Right lobe of liver (tissue), 6 donors: ENCODE results near the gene ZNF644. TPM values are rescaled to one million over a fixed set of nuclear protein-coding genes. Genes with fewer than 3 reads are reported as not detected.
"Not testable (repeated sequence)": the region's sequence is repeated elsewhere in the genome, so short reads cannot be mapped to it uniquely, and the experiment has no call there.

ENCODE experiments used
- ATAC-seq, 4 donors: fragments of 200-7000 bp; cut with Tn5 transposase; one replicate each; pipeline ENCODE4 v1.9.1; 2020; ENCODE audit warnings: mild to moderate bottlenecking in 4 of 4, moderate library complexity in 4 of 4
- DNase-seq, 3 donors: peaks; one replicate each; pipeline ENCODE4 v3.0.0-alpha.2; 2020
- H3K27ac ChIP-seq, 3 donors: fragments of 200-600 bp; one replicate each; pipeline ENCODE4 v1.8.0; 2022
- H3K27me3 ChIP-seq, 2 donors: fragments of 200-600 bp; one replicate each; pipeline ENCODE4 v1.8.0; 2022
- H3K36me3 ChIP-seq, 4 donors: fragments of 200-600 bp; sonication (generic) in 1 of 4; one replicate each; pipeline versions ENCODE4 v1.5.1 to v1.8.0; 2017 to 2022; ENCODE audit warnings: control low read depth in 1 of 4
- H3K4me1 ChIP-seq, 4 donors: fragments of 200-600 bp; sonication (generic) in 1 of 4; one replicate each; pipeline versions ENCODE4 v1.5.1 to v1.8.0; 2017 to 2022; ENCODE audit warnings: control low read depth in 1 of 4
- H3K4me3 ChIP-seq, 3 donors: fragments of 200-600 bp; one replicate each; pipeline ENCODE4 v1.8.0; 2022
- H3K9me3 ChIP-seq, 4 donors: fragments of 200-600 bp; sonication (generic) in 1 of 4; one replicate each; pipeline versions ENCODE4 v1.5.1 to v1.8.0; 2017 to 2022; ENCODE audit warnings: control low read depth in 1 of 4
- POLR2A ChIP-seq: fragments of 450-650 bp; IDR thresholded peaks from one replicate; pipeline ENCODE4 v1.6.1; 2017; ENCODE audit warnings: antibody characterized with exemption, mild to moderate bottlenecking
- WGBS: methylation state at CpG from one replicate; pipeline ENCODE4 v1.1.6; 2018; ENCODE audit warnings: low coverage, low lambda C conversion rate; ENCODE audit not compliant: insufficient coverage; ENCODE audit errors: missing lambda C conversion rate; 5-methylcytosine and 5-hydroxymethylcytosine counted together
- intact Hi-C, 2 donors: fragments of 100-400 bp; cut with DNase I; formaldehyde crosslinking; loops; one replicate each; pipeline versions ENCODE4 v1.11.2 to v1.14.1; 2022
- total RNA-seq, 6 experiments: library from RNA; depleted of rRNA in 2 of 6; stranded (reverse); fragments of >200 nt in 2 of 6; fragmentation: NEBNext Ultra II Directional in 3 of 6; extraction: Animal tissue kit (Norgen Biotek cat#: 25700) in 3 of 6; gene quantifications; one replicate each; pipeline versions ENCODE4 v1.1.0 to v1.2.4, GENCODE V29; 2016 to 2023
- TF ChIP-seq, protein P1 (sequence below), 4 donors: fragments of 200-600 bp in 3 of 4; fragments of 450-650 bp in 1 of 4; IDR thresholded peaks; one replicate each; pipeline versions ENCODE4 v1.5.1 to v1.8.0; 2016 to 2022; ENCODE audit warnings: antibody characterized with exemption in 4 of 4, mild to moderate bottlenecking in 2 of 4
- donor health status: DM: no; HTN: yes; CAD: no.
- donor health status: DM: no; HTN: no; CAD: no.
- donor health status: DM: no; HTN: no; CAD: no.
- donor health status: DM: no; HTN: yes; CAD: no.
- donor health status: DM: no; HTN: yes; CAD: no.

The ZNF644 gene
- total RNA-seq, 6 experiments from 2014 or later: 19.3 to 26.9 (median 19.9) TPM

- ATAC-seq (no peak), DNase-seq (no peak)
- H3K27me3 ChIP-seq: no peaks in the 10 kb centered on the region
- TF ChIP-seq, protein P1, sequence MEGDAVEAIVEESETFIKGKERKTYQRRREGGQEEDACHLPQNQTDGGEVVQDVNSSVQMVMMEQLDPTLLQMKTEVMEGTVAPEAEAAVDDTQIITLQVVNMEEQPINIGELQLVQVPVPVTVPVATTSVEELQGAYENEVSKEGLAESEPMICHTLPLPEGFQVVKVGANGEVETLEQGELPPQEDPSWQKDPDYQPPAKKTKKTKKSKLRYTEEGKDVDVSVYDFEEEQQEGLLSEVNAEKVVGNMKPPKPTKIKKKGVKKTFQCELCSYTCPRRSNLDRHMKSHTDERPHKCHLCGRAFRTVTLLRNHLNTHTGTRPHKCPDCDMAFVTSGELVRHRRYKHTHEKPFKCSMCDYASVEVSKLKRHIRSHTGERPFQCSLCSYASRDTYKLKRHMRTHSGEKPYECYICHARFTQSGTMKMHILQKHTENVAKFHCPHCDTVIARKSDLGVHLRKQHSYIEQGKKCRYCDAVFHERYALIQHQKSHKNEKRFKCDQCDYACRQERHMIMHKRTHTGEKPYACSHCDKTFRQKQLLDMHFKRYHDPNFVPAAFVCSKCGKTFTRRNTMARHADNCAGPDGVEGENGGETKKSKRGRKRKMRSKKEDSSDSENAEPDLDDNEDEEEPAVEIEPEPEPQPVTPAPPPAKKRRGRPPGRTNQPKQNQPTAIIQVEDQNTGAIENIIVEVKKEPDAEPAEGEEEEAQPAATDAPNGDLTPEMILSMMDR (IDR thresholded peaks at IDR 0.05): no peak
- TF ChIP-seq POLR2A: no peak
- H3K4me3 ChIP-seq: no peak overlapping the region
- no peak overlapping the region for H3K27ac ChIP-seq
- 97% methylated on average over 3 of the region's 3 CpGs for WGBS
- no peaks in the 10 kb centered on the region for H3K9me3 ChIP-seq
- H3K4me1 ChIP-seq: no peaks in the 10 kb centered on the region
- H3K36me3 ChIP-seq: no peaks in the 10 kb centered on the region
- intact Hi-C loops: no loop called here
Measured at GRCh38 chr1:90899263-90899662, 122.6 kb downstream of the ZNF644 start.

GRCh38 chr1:90893679-90894078 is 128.2 kb downstream of the ZNF644 start:
- H3K36me3 ChIP-seq, H3K9me3 ChIP-seq, intact Hi-C loops, H3K4me3 ChIP-seq, DNase-seq, H3K27me3 ChIP-seq, H3K27ac ChIP-seq, H3K4me1 ChIP-seq: not testable (repeated sequence)
- 96% methylated on average over 15 of the region's 38 CpGs for WGBS
- ATAC-seq: peak in 2 of 4 donors; percentile 26 to 33

DNA sequence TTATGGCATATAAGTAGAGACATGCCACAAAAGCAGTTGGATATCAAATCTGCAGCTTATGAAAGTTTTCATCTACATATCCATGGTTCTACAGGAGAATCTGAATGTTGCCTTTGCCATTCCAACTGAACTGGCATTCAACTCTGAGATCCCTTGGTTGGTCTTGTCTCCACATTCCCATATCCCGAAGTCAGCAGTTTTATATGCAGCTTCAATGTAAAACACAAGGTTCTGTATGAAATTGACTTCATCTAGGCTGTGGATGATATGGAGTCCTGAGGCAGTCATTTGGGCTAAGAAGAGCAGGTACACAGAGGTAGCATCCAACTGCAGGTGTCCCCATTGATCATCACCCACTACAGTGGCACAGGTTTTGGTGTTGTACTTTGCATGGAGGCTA is 129.0 kb downstream of the ZNF644 start:
- intact Hi-C loops, H3K4me3 ChIP-seq, H3K4me1 ChIP-seq, H3K27ac ChIP-seq, H3K27me3 ChIP-seq, H3K9me3 ChIP-seq, DNase-seq, H3K36me3 ChIP-seq: not testable (repeated sequence)
- WGBS: 83% methylated on average over 1 of the region's 1 CpG
- peak in 1 of 4 donors; percentile 10 for ATAC-seq

DNA sequence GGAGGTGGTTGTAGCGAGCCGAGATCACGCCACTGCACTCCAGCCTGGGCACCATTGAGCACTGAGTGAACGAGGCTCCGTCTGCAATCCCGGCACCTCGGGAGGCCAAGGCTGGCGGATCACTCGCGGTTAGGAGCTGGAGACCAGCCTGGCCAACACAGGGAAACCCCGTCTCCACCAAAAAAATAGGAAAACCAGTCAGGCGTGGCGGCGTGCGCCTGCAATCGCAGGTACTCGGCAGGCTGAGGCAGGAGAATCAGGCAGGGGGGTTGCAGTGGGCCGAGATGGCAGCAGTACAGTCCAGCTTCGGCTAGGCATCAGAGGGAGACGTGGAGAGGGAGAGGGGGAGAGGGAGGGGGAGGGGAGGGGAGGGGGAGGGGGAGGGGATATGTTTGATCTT is 129.6 kb downstream of the ZNF644 start:
- H3K9me3 ChIP-seq, H3K4me3 ChIP-seq, intact Hi-C loops, H3K27me3 ChIP-seq, H3K27ac ChIP-seq, DNase-seq, ATAC-seq, H3K36me3 ChIP-seq, H3K4me1 ChIP-seq: not testable (repeated sequence)
- WGBS: 86% methylated on average over 12 of the region's 20 CpGs

- H3K4me1 ChIP-seq, intact Hi-C loops, H3K27ac ChIP-seq, H3K36me3 ChIP-seq, DNase-seq, ATAC-seq, H3K27me3 ChIP-seq, H3K4me3 ChIP-seq, H3K9me3 ChIP-seq: not testable (repeated sequence)
- no CpG with 5 or more reads among the region's 28 CpGs for WGBS
Measured at GRCh38 chr1:90891756-90892155, 130.1 kb downstream of the ZNF644 start.

DNA sequence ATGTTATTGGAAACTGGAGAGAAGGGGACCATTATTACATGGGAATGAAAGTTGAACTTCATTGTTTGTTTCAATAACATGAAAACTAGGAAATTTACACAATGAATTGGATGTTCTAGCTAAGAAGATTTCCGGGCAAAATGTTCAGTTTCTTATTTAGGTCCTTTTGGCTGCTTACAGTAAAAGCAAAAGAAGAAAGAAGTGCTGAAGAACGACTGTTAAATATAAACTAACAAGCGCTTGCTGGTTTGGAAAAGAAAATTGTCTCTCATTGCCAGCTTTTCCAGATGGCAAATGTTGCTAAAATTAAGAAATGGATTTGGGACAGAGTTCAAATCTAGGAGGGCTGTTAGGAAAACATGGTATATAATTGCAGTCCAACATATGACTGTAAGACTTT is 139.6 kb downstream of the ZNF644 start:
- H3K4me1 ChIP-seq: no peaks in the 10 kb centered on the region
- no peak for TF ChIP-seq POLR2A
- TF ChIP-seq, protein P1 (IDR thresholded peaks at IDR 0.05): no peak
- no peak overlapping the region for H3K27ac ChIP-seq
- H3K27me3 ChIP-seq: no peaks in the 10 kb centered on the region
- DNase-seq: no peak
- no peaks in the 10 kb centered on the region for H3K36me3 ChIP-seq
- no peak overlapping the region for H3K4me3 ChIP-seq
- intact Hi-C loops: no loop called here
- no peak for ATAC-seq
- peaks cover 0 to 9% (median 0%) of the 10 kb centered on the region in 4 donors for H3K9me3 ChIP-seq
- 41% methylated on average over 3 of the region's 3 CpGs for WGBS

DNA sequence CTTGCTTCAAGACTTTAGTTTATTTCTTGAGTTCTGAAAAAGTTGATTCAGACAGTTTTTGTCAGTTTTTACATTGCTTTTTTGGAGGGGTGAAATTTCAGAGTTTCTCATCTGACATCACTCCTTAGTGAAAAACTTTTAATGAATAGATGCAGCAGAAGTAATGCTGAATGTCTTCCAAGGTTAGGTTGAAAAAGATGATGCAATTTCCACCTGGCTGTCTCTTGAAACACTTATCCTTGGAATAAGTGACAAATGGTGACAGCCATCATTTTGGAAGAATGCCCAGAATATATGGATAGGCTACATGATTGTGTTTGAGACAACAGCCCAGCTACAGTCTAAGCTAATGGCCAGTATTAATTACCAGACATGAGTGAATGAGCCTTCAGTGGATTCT is 140.8 kb downstream of the ZNF644 start:
- Histone ChIP-seq H3K4me3 (no peak overlapping the region), H3K4me1 (no peaks in the 10 kb centered on the region), H3K9me3 (peaks cover 0 to 9% (median 0%) of the 10 kb centered on the region in 4 donors), H3K27me3 (no peaks in the 10 kb centered on the region), H3K36me3 (no peaks in the 10 kb centered on the region), H3K27ac (no peak overlapping the region)
- DNase-seq (no peak), ATAC-seq (no peak)
- TF ChIP-seq POLR2A: no peak
- TF ChIP-seq, protein P1 (IDR thresholded peaks at IDR 0.05): no peak
- intact Hi-C loops: no loop called here
